ENCODE data around the gene CLPTM1L.
"Not testable (repeated sequence)": the region's sequence is repeated elsewhere in the genome, so short reads cannot be mapped to it uniquely, and the experiment has no call there.

- TF ChIP-seq POLR2AphosphoS5 (IDR thresholded peaks at IDR 0.05); POLR2A (IDR thresholded peaks at IDR 0.05; ENCODE audit: low read depth): not testable (repeated sequence)
Observed at GRCh38 chr5:1371972-1372342, 27.1 kb upstream of the CLPTM1L start.
